ENCODE results near the gene KIAA1143. TPM values are rescaled to one million over a fixed set of nuclear protein-coding genes. Genes with fewer than 3 reads are reported as not detected.

The KIAA1143 gene
- total and polyA plus RNA-seq, 2 of the 13 experiments (the other 11 are each of a cell fraction or from before 2014, with no cell fraction given), result 9.9 to 27.2 TPM

DNA sequence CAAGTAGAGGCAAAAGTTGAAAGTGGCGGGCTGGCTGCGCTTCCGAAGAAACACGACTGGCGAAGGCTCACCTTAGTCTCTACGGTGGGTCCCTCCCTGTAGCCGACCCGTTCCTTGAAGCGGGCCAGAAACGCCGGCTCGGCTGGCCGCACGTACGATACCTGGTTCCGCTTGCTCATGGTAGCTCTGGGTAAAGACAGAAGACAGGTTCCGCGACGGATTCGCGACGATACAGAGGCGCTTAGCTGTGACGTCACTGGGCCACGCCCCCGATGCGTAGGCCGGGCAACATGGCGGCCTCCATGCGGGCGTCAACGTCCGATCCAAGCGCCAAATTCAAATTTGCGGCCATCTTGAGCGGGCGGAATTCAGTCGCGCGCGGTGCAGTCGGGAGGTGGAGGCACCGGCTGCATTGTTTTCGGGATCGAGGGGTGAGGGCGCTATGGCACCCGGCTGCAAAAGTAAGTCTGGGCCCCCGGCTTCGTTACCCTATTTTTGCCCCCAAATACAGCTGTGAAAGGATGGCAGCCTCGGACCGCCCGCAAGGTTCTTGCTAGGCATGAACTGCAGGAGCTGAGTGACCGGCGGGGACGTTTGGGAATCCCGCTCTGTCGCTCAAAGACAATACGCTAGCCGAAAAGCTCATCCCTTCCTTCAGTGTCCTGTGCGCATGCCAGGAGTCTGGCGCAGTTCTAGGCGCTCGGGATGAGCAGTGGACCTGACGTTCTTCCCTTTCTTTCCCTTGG, at the start of gene KIAA1143, which contains the start of gene KIF15 (continued):
- TF ChIP-seq ZNF546 (CRISPR knock-in tag; conservative IDR thresholded peaks at IDR 0.05) (peak; percentile 86; the same call in 1 of the 2 replicates), XRCC5 (optimal IDR thresholded peaks at IDR 0.05; ENCODE audit: low read length) (peak; percentile 25), FOSL2 (CRISPR knock-in tag; IDR thresholded peaks at IDR 0.05) (peak; percentile 70), MED1 (CRISPR knock-in tag; IDR thresholded peaks at IDR 0.05) (peak; percentile 76), HOXA5 (CRISPR knock-in tag; IDR thresholded peaks at IDR 0.05) (peak; percentile 84)

DNA sequence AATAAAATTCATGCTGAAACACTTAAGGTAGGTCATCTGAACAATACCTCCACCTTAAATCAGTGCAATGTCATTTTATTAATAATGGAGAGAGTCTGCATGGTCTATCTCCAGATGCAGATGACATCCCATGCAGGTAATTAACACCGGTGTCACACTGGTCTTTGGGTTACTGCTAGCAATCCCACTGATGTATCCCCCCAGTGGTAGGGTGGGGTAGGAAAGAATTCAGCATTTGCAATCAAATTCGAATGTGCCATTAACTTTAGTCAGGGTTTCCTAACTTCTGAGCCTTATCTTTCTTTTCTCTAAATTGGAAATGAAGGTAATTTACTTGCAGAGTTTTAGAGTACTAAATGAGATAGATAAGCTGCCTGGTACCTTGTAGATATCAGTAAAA, 44.5 kb upstream of the KIAA1143 start:
- no peaks in the 10 kb centered on the region for H3K4me1 ChIP-seq (ENCODE audit: insufficient read depth, low read length)
- CTCF ChIA-PET (ENCODE audit: low intra/inter-chr PET ratio, low total read pairs), result no interaction called here
- H3K79me2 ChIP-seq (ENCODE audit: insufficient read depth, low read length), result no peaks in the 10 kb centered on the region
- no peak overlapping the region for H3K9ac ChIP-seq (ENCODE audit: insufficient read depth, low read depth, low read length)
- DNase-seq (ENCODE audit: low spot score) (no peak), FAIRE-seq (no peak), ATAC-seq (no peak)
- H2AFZ ChIP-seq (ENCODE audit: low read length), result no peak overlapping the region
- in situ Hi-C loops (cut with HindIII; ENCODE audit: extremely low pct_ligation_motif_present, low pct_unique_long_range_greater_than_20kb), result no loop called here
- H3K27me3 ChIP-seq (ENCODE audit: control insufficient read depth in 1 of 2, insufficient read depth in 2 of 2, low read length in 2 of 2), result no peaks in the 10 kb centered on the region
- peaks cover 0 to 29% of the 10 kb centered on the region in 2 experiments; a peak in 4 of 5 replicates for H3K36me3 ChIP-seq (replicated peaks in 1 of 2; ENCODE audit: control insufficient read depth in 1 of 2, insufficient read depth in 2 of 2, low read length in 2 of 2)
- intact Hi-C loops (cut with micrococcal nuclease; ENCODE audit: unreplicated experiment), result no loop called here
- H3K4me3 ChIP-seq (replicated peaks in 1 of 3; ENCODE audit: insufficient read depth in 1 of 3, low read depth in 2 of 3, low read length in 3 of 3), result no peak overlapping the region
- BruUV-seq (replicated peaks), result no TSS peak
- H4K20me1 ChIP-seq (ENCODE audit: insufficient read depth, low read length), result no peaks in the 10 kb centered on the region
- POLR2A ChIA-PET, result no interaction called here
- H3K9me3 ChIP-seq (ENCODE audit: low read length), result no peaks in the 10 kb centered on the region
- H3K27ac ChIP-seq (ENCODE audit: extremely low read length, insufficient read depth, low read length), result no peak overlapping the region
- H3K4me2 ChIP-seq (ENCODE audit: low read depth, low read length), result no peak overlapping the region
- WGBS (ENCODE audit: low lambda C conversion rate), result 100% methylated on average over 2 of the region's 2 CpGs
- TF ChIP-seq NFE2 (CRISPR knock-in tag; IDR thresholded peaks at IDR 0.05), result no peak
- no peak for TF ChIP-seq THYN1 (CRISPR knock-in tag; IDR thresholded peaks at IDR 0.05; ENCODE audit: borderline replicate concordance, low read depth)
- TF ChIP-seq, protein P1, sequence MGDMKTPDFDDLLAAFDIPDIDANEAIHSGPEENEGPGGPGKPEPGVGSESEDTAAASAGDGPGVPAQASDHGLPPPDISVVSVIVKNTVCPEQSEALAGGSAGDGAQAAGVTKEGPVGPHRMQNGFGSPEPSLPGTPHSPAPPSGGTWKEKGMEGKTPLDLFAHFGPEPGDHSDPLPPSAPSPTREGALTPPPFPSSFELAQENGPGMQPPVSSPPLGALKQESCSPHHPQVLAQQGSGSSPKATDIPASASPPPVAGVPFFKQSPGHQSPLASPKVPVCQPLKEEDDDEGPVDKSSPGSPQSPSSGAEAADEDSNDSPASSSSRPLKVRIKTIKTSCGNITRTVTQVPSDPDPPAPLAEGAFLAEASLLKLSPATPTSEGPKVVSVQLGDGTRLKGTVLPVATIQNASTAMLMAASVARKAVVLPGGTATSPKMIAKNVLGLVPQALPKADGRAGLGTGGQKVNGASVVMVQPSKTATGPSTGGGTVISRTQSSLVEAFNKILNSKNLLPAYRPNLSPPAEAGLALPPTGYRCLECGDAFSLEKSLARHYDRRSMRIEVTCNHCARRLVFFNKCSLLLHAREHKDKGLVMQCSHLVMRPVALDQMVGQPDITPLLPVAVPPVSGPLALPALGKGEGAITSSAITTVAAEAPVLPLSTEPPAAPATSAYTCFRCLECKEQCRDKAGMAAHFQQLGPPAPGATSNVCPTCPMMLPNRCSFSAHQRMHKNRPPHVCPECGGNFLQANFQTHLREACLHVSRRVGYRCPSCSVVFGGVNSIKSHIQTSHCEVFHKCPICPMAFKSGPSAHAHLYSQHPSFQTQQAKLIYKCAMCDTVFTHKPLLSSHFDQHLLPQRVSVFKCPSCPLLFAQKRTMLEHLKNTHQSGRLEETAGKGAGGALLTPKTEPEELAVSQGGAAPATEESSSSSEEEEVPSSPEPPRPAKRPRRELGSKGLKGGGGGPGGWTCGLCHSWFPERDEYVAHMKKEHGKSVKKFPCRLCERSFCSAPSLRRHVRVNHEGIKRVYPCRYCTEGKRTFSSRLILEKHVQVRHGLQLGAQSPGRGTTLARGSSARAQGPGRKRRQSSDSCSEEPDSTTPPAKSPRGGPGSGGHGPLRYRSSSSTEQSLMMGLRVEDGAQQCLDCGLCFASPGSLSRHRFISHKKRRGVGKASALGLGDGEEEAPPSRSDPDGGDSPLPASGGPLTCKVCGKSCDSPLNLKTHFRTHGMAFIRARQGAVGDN (CRISPR knock-in tag; IDR thresholded peaks at IDR 0.05), result no peak
- TF ChIP-seq HNRNPH1 (optimal IDR thresholded peaks at IDR 0.05; ENCODE audit: low read depth, low read length), result no peak
- no peak for TF ChIP-seq SNRNP70 (IDR thresholded peaks at IDR 0.05; ENCODE audit: low read depth, low read length)
- TF ChIP-seq, protein P2, sequence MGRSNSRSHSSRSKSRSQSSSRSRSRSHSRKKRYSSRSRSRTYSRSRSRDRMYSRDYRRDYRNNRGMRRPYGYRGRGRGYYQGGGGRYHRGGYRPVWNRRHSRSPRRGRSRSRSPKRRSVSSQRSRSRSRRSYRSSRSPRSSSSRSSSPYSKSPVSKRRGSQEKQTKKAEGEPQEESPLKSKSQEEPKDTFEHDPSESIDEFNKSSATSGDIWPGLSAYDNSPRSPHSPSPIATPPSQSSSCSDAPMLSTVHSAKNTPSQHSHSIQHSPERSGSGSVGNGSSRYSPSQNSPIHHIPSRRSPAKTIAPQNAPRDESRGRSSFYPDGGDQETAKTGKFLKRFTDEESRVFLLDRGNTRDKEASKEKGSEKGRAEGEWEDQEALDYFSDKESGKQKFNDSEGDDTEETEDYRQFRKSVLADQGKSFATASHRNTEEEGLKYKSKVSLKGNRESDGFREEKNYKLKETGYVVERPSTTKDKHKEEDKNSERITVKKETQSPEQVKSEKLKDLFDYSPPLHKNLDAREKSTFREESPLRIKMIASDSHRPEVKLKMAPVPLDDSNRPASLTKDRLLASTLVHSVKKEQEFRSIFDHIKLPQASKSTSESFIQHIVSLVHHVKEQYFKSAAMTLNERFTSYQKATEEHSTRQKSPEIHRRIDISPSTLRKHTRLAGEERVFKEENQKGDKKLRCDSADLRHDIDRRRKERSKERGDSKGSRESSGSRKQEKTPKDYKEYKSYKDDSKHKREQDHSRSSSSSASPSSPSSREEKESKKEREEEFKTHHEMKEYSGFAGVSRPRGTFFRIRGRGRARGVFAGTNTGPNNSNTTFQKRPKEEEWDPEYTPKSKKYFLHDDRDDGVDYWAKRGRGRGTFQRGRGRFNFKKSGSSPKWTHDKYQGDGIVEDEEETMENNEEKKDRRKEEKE (IDR thresholded peaks at IDR 0.05), result no peak
- TF ChIP-seq ZNF24 (IDR thresholded peaks at IDR 0.05), result no peak
- no peak for TF ChIP-seq WIZ (CRISPR knock-in tag; IDR thresholded peaks at IDR 0.05)
- TF ChIP-seq TBX3 (IDR thresholded peaks at IDR 0.05; ENCODE audit: borderline replicate concordance), result no peak
- no peak for TF ChIP-seq ZFY (CRISPR knock-in tag; IDR thresholded peaks at IDR 0.05)
- TF ChIP-seq ZFAT (CRISPR knock-in tag; conservative IDR thresholded peaks at IDR 0.05), result no peak

Data from HepG2 (cell line).